Measurements from ENCODE around the gene F2RL3.
"Not testable (repeated sequence)": the region's sequence is repeated elsewhere in the genome, so short reads cannot be mapped to it uniquely, and the experiment has no call there.

Gene F2RL3

GRCh38 chr19:16874250-16874977 lies 14.4 kb upstream of the F2RL3 start:
- no peak for DNase-seq (ENCODE audit: low read depth in 4 of 4, low spot score in 1 of 4)

- not testable (repeated sequence) for DNase-seq (ENCODE audit: low read depth in 4 of 4, low spot score in 1 of 4)
These were observed 13.9 kb upstream of the F2RL3 start for GRCh38 chr19:16874978-16875299.

- DNase-seq (ENCODE audit: low read depth in 4 of 4, low spot score in 1 of 4): no peak
These were observed 12.9 kb upstream of the F2RL3 start for GRCh38 chr19:16875584-16876555.

- no peak for DNase-seq (ENCODE audit: low read depth in 4 of 4, low spot score in 1 of 4)
These were observed 11.9 kb upstream of the F2RL3 start for GRCh38 chr19:16876904-16877361.

GRCh38 chr19:16877581-16877980 lies 11.2 kb upstream of the F2RL3 start:
- DNase-seq (ENCODE audit: low read depth in 4 of 4, low spot score in 1 of 4): no peak

GRCh38 chr19:16878181-16878965 lies 10.4 kb upstream of the F2RL3 start:
- no peak for DNase-seq (ENCODE audit: low read depth in 4 of 4, low spot score in 1 of 4)

- no peak for DNase-seq (ENCODE audit: low read depth in 4 of 4, low spot score in 1 of 4)
These were observed 7.8 kb upstream of the F2RL3 start for GRCh38 chr19:16880884-16881554.

GRCh38 chr19:16882146-16882545 lies 6.7 kb upstream of the F2RL3 start:
- no peak for DNase-seq (ENCODE audit: low read depth in 4 of 4, low spot score in 1 of 4)

- no peak for DNase-seq (ENCODE audit: low read depth in 4 of 4, low spot score in 1 of 4)
These were observed 5.3 kb upstream of the F2RL3 start for GRCh38 chr19:16883522-16883921.

- no peak for DNase-seq (ENCODE audit: low read depth in 4 of 4, low spot score in 1 of 4)
These were observed 3.6 kb upstream of the F2RL3 start for GRCh38 chr19:16885166-16885565.

GRCh38 chr19:16886305-16886880 lies 2.4 kb upstream of the F2RL3 start:
- DNase-seq (ENCODE audit: low read depth in 4 of 4, low spot score in 1 of 4): no peak

- DNase-seq (ENCODE audit: low read depth in 4 of 4, low spot score in 1 of 4): no peak
These were observed 1.2 kb upstream of the F2RL3 start for GRCh38 chr19:16887353-16888265.

- no peak for DNase-seq (ENCODE audit: low read depth in 4 of 4, low spot score in 1 of 4)
These were observed 625 bp downstream of the F2RL3 start for GRCh38 chr19:16889366-16889882.

- DNase-seq (ENCODE audit: low read depth in 4 of 4, low spot score in 1 of 4): no peak
These were observed 1.2 kb downstream of the F2RL3 start for GRCh38 chr19:16889883-16890460.

GRCh38 chr19:16890461-16891184 lies 1.8 kb downstream of the F2RL3 start:
- no peak for DNase-seq (ENCODE audit: low read depth in 4 of 4, low spot score in 1 of 4)

GRCh38 chr19:16891696-16892382 lies 3.0 kb downstream of the F2RL3 start:
- DNase-seq (ENCODE audit: low read depth in 4 of 4, low spot score in 1 of 4): no peak

- no peak for DNase-seq (ENCODE audit: low read depth in 4 of 4, low spot score in 1 of 4)
These were observed 3.6 kb downstream of the F2RL3 start for GRCh38 chr19:16892436-16892835.
